IMR-90 (cell line): ENCODE data around the gene PIK3R5. TPM values are rescaled to one million over a fixed set of nuclear protein-coding genes. Genes with fewer than 3 reads are reported as not detected.

Experiments used
- ATAC-seq: fragments of 200-7000 bp; cut with Tn5 transposase; 2 replicates; pipeline ENCODE4 v1.9.1; 2020; ENCODE audit warnings: low read depth, mild to moderate bottlenecking, moderate library complexity
- BruUV-seq: library from RNA; stranded (reverse); fragments of 400-500 nt; replicated peaks from 2 replicates; lab custom pipeline; 2021; lab: Mats Ljungman, UMichigan
- CTCF ChIA-PET: fragments of 300-600 bp; formaldehyde crosslinking; extraction: SDS; loops from one replicate; lab custom pipeline; 2021; ENCODE audit warnings: antibody characterized with exemption; lab: Yijun Ruan, JAX
- POLR2A ChIA-PET: fragments of 300-600 bp; sonication (Branson Sonifier 250); formaldehyde crosslinking; loops from one replicate; lab custom pipeline; 2022; ENCODE audit warnings: antibody characterized with exemption; ENCODE audit not compliant: unreplicated experiment; lab: Charles Lee
- DNase-seq: peaks from one replicate; pipeline ENCODE4 v3.0.0; 2013
- H2AFZ ChIP-seq: replicated peaks from 2 replicates; pipeline ENCODE3; 2013; ENCODE audit warnings: low read length, mild to moderate bottlenecking; ENCODE audit not compliant: poor library complexity
- H2AK5ac ChIP-seq: 2 replicates; pipeline ENCODE4 v1.6.1; 2013; ENCODE audit warnings: low read depth, low read length, inconsistent platforms
- H2AK9ac ChIP-seq: replicated peaks from 2 replicates; pipeline ENCODE3; 2013; ENCODE audit warnings: mild to moderate bottlenecking, low read depth, low read length, moderate library complexity; ENCODE audit not compliant: poor library complexity
- H2BK120ac ChIP-seq: 2 replicates; pipeline ENCODE4 v1.6.1; 2013; ENCODE audit warnings: low read depth, low read length, inconsistent platforms
- H2BK15ac ChIP-seq: 3 replicates; pipeline ENCODE4 v1.6.1; 2013; ENCODE audit warnings: low read depth, low read length, inconsistent platforms
- H2BK20ac ChIP-seq: 2 replicates; pipeline ENCODE4 v1.6.1; 2013; ENCODE audit warnings: low read depth, mild to moderate bottlenecking, inconsistent platforms, low read length, moderate library complexity
- H2BK5ac ChIP-seq: 2 replicates; pipeline ENCODE4 v1.6.1; 2013; ENCODE audit warnings: mild to moderate bottlenecking, low read depth, low read length, inconsistent platforms; ENCODE audit not compliant: poor library complexity, severe bottlenecking
- H3K14ac ChIP-seq: replicated peaks from 2 replicates; pipeline ENCODE4 v1.6.1; 2013; ENCODE audit warnings: low read depth, low read length, inconsistent platforms
- H3K18ac ChIP-seq: 2 replicates; pipeline ENCODE4 v1.6.1; 2013; ENCODE audit warnings: low read depth, low read length, control low read depth
- H3K23ac ChIP-seq: 2 replicates; pipeline ENCODE4 v1.6.1; 2013; ENCODE audit warnings: low read depth, low read length, inconsistent platforms
- H3K27ac ChIP-seq: 2 replicates; pipeline ENCODE4 v1.5.1; 2013; ENCODE audit warnings: mild to moderate bottlenecking, control low read depth, low read length; ENCODE audit not compliant: insufficient read depth
- H3K27me3 ChIP-seq: 2 replicates; pipeline ENCODE4 v1.6.1; 2013; ENCODE audit warnings: low read length; ENCODE audit not compliant: control insufficient read depth, insufficient read depth
- H3K36me3 ChIP-seq: 2 replicates; pipeline ENCODE4 v1.6.1; 2013; ENCODE audit warnings: low read length, mixed read lengths; ENCODE audit not compliant: control insufficient read depth, insufficient read depth
- H3K4ac ChIP-seq: 2 replicates; pipeline ENCODE4 v1.6.1; 2013; ENCODE audit warnings: low read depth, low read length, inconsistent platforms
- H3K4me1 ChIP-seq: 2 replicates; pipeline ENCODE4 v1.6.1; 2013; ENCODE audit warnings: low read length, mixed read lengths; ENCODE audit not compliant: control insufficient read depth, insufficient read depth
- H3K4me2 ChIP-seq: 2 replicates; pipeline ENCODE4 v1.6.1; 2013; ENCODE audit warnings: low read depth, mild to moderate bottlenecking, control low read depth, low read length, moderate library complexity
- H3K4me3 ChIP-seq: 2 replicates; pipeline ENCODE4 v1.5.1; 2013; ENCODE audit warnings: low read depth, mild to moderate bottlenecking, control low read depth, low read length, moderate library complexity; ENCODE audit not compliant: insufficient read depth
- H3K56ac ChIP-seq: 2 replicates; pipeline ENCODE4 v1.6.1; 2013; ENCODE audit warnings: low read length, inconsistent platforms; ENCODE audit not compliant: insufficient read depth; ENCODE audit errors: extremely low read depth
- H3K79me1 ChIP-seq, 2 experiments: 2 replicates each; pipeline ENCODE4 v1.6.1; 2013; ENCODE audit warnings: low read length in 2 of 2, inconsistent platforms in 1 of 2, low read depth in 1 of 2
- H3K9ac ChIP-seq: 2 replicates; pipeline ENCODE4 v1.6.1; 2013; ENCODE audit warnings: low read depth, low read length, control low read depth
- H3K9me1 ChIP-seq: 2 replicates; pipeline ENCODE4 v1.6.1; 2013; ENCODE audit warnings: low read length, inconsistent platforms; ENCODE audit not compliant: insufficient read depth
- H3K9me3 ChIP-seq: 2 replicates; pipeline ENCODE4 v1.6.1; 2013; ENCODE audit warnings: low read length; ENCODE audit not compliant: control insufficient read depth, insufficient read depth
- H4K20me1 ChIP-seq: 2 replicates; pipeline ENCODE4 v1.6.1; 2013; ENCODE audit warnings: low read length, inconsistent platforms; ENCODE audit not compliant: insufficient read depth
- H4K5ac ChIP-seq: 2 replicates; pipeline ENCODE4 v1.6.1; 2013; ENCODE audit warnings: mild to moderate bottlenecking, low read depth, low read length, control low read depth
- H4K8ac ChIP-seq, 2 experiments: 2 replicates each; pipeline ENCODE4 v1.6.1; 2013; ENCODE audit warnings: low read depth in 2 of 2, low read length in 2 of 2, control low read depth in 1 of 2, inconsistent platforms in 1 of 2
- H4K91ac ChIP-seq: 2 replicates; pipeline ENCODE4 v1.6.1; 2013; ENCODE audit warnings: low read depth, low read length, inconsistent platforms; ENCODE audit not compliant: insufficient read depth
- CHD1 ChIP-seq: IDR thresholded peaks from 2 replicates; pipeline ENCODE4 v1.6.1; 2012; ENCODE audit warnings: low read depth, low read length, improper control_type of control experiment
- CTCF ChIP-seq: conservative IDR thresholded peaks from 2 replicates; pipeline ENCODE4 v1.5.1; 2012; ENCODE audit warnings: mild to moderate bottlenecking, low read depth, low read length, improper control_type of control experiment
- ELK1 ChIP-seq: fragments of 150-350 bp; IDR thresholded peaks from 2 replicates; pipeline ENCODE4 v1.6.1; 2016; ENCODE audit warnings: low read depth, mild to moderate bottlenecking, low read length, moderate library complexity, borderline replicate concordance
- FOS ChIP-seq: fragments of 150-350 bp; IDR thresholded peaks from 2 replicates; pipeline ENCODE4 v1.6.1; 2016; ENCODE audit warnings: low read depth, low read length
- MAZ ChIP-seq: IDR thresholded peaks from 2 replicates; pipeline ENCODE4 v1.6.1; 2012; ENCODE audit warnings: low read depth, mild to moderate bottlenecking, low read length, improper control_type of control experiment, moderate library complexity, borderline replicate concordance
- POLR2A ChIP-seq: IDR thresholded peaks from 2 replicates; pipeline ENCODE4 v1.6.1; 2012; ENCODE audit warnings: mild to moderate bottlenecking, low read depth, low read length
- RAD21 ChIP-seq: IDR thresholded peaks from 2 replicates; pipeline ENCODE4 v1.6.1; 2012; ENCODE audit warnings: low read length, improper control_type of control experiment
- RFX5 ChIP-seq: IDR thresholded peaks from 2 replicates; pipeline ENCODE4 v1.8.0; 2012; ENCODE audit warnings: low read depth, mild to moderate bottlenecking, low read length, moderate library complexity
- USF2 ChIP-seq: fragments of 150-350 bp; IDR thresholded peaks from 2 replicates; pipeline ENCODE4 v1.6.1; 2017; ENCODE audit warnings: mild to moderate bottlenecking, antibody characterized with exemption, low read length, low read depth
- WGBS, 2 experiments: methylation state at CpG; one replicate each; pipeline versions ENCODE4 v1.1.5 to v1.1.7; 2013; ENCODE audit warnings: missing lambda C conversion rate in 2 of 2; ENCODE audit not compliant: insufficient read length in 1 of 2; ENCODE audit errors: extremely low coverage in 2 of 2; 5-methylcytosine and 5-hydroxymethylcytosine counted together
- dilution Hi-C: fragments of 300-500 bp; cut with HindIII; formaldehyde crosslinking; loops from one replicate; pipeline ENCODE4 v1.14.3; 2018; ENCODE audit warnings: low sequenced_read_pairs; ENCODE audit not compliant: unreplicated experiment
- in situ Hi-C: fragments of 300-500 bp; cut with MboI; formaldehyde crosslinking; loops from 3 replicates; pipeline ENCODE4 v1.14.3; 2019; ENCODE audit warnings: low sequenced_read_pairs, inconsistent platforms, mixed read lengths
- intact Hi-C: fragments of 100-400 bp; cut with micrococcal nuclease; formaldehyde crosslinking; loops from 2 replicates; pipeline ENCODE4 v1.10.0; 2022
- polyA plus RNA-seq, 3 experiments: library from polyadenylated mRNA; depleted of rRNA; stranded (reverse); fragments of >200 nt; gene quantifications; 2 replicates each; pipeline ENCODE4 v1.2.3, GENCODE V29; 2012; ENCODE audit warnings: low replicate concordance in 1 of 3
- total RNA-seq: library from RNA; depleted of rRNA; stranded (reverse); fragments of >200 nt; gene quantifications from 2 replicates; pipeline ENCODE4 v1.2.3, GENCODE V29; 2012

Gene PIK3R5
- total and polyA plus RNA-seq, 2 of the 4 experiments (the other 2 are of a cell fraction): not detected

- Histone ChIP-seq H3K4me1 (no peaks in the 10 kb centered on the region), H3K9me1 (no peaks in the 10 kb centered on the region), H2BK5ac (no peak overlapping the region), H2AFZ (no peak overlapping the region), H3K14ac (no peak overlapping the region), H2AK9ac (no peak overlapping the region), H3K4me3 (no peak overlapping the region), H3K27me3 (no peaks in the 10 kb centered on the region), H4K8ac (no peak overlapping the region), H2AK5ac (no peak overlapping the region), H2BK20ac (no peak overlapping the region), H3K27ac (no peak overlapping the region), H2BK15ac (no peak overlapping the region), H3K4ac (no peak overlapping the region), H3K23ac (no peak overlapping the region), H4K20me1 (no peaks in the 10 kb centered on the region), H3K79me1 (no peaks in the 10 kb centered on the region), H4K91ac (no peak overlapping the region), H3K18ac (no peak overlapping the region), H2BK120ac (no peak overlapping the region), H3K9me3 (peaks cover 6% of the 10 kb centered on the region), H3K4me2 (no peak overlapping the region), H3K56ac (no peak overlapping the region), H3K9ac (no peak overlapping the region), H4K5ac (no peak overlapping the region), H3K36me3 (no peaks in the 10 kb centered on the region)
- CTCF ChIA-PET: no interaction called here
- dilution Hi-C loops (no loop called here), in situ Hi-C loops (no loop called here), intact Hi-C loops (no loop called here)
- BruUV-seq: no TSS peak
- POLR2A ChIA-PET: no interaction called here
- WGBS, 2 experiments: no CpG with 5 or more reads among the region's 2 CpGs
- ATAC-seq (no peak), DNase-seq (no peak)
- no peak for TF ChIP-seq POLR2A
- TF ChIP-seq RFX5: no peak
- TF ChIP-seq CHD1: no peak
- TF ChIP-seq FOS: no peak
- TF ChIP-seq MAZ: no peak
- TF ChIP-seq CTCF: no peak
- no peak for TF ChIP-seq ELK1
- no peak for TF ChIP-seq USF2
- TF ChIP-seq RAD21: no peak
Measured at GRCh38 chr17:8921147-8921546, 44.4 kb downstream of the PIK3R5 start.
